Right lobe of liver (tissue), 4 donors: ENCODE measurements around the gene AQP3.

Source experiments
- POLR2A ChIP-seq: fragments of 450-650 bp; IDR thresholded peaks from one replicate; pipeline ENCODE4 v1.6.1; 2017; ENCODE audit warnings: antibody characterized with exemption, mild to moderate bottlenecking
- TF ChIP-seq, protein P1 (sequence below), 4 donors: fragments of 200-600 bp in 3 of 4; fragments of 450-650 bp in 1 of 4; IDR thresholded peaks; one replicate each; pipeline versions ENCODE4 v1.5.1 to v1.8.0; 2016 to 2022; ENCODE audit warnings: antibody characterized with exemption in 4 of 4, mild to moderate bottlenecking in 2 of 4
- donor health status: DM: no; HTN: no; CAD: no.
- donor health status: DM: no; HTN: no; CAD: no.
- donor health status: DM: no; HTN: yes; CAD: no.

DNA sequence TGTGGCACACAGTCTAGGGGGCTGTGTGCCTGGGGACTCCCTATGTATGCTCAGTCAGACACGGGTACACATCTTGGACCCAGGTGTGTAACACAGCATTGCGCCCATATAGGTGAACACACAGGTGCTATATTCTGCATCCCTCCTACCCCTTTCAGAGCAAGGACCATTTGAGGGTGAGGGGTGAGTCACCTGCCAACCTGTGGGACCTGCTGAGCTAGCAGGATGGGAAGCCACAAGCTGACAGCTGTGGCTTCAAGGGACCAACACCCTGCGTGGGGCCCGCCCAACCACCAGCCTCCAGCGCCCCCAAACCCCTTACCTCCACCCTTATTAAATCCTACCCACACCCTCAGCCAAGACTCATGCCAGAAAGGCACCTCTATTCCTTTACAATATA, 30.4 kb downstream of the AQP3 start:
- TF ChIP-seq, protein P1, sequence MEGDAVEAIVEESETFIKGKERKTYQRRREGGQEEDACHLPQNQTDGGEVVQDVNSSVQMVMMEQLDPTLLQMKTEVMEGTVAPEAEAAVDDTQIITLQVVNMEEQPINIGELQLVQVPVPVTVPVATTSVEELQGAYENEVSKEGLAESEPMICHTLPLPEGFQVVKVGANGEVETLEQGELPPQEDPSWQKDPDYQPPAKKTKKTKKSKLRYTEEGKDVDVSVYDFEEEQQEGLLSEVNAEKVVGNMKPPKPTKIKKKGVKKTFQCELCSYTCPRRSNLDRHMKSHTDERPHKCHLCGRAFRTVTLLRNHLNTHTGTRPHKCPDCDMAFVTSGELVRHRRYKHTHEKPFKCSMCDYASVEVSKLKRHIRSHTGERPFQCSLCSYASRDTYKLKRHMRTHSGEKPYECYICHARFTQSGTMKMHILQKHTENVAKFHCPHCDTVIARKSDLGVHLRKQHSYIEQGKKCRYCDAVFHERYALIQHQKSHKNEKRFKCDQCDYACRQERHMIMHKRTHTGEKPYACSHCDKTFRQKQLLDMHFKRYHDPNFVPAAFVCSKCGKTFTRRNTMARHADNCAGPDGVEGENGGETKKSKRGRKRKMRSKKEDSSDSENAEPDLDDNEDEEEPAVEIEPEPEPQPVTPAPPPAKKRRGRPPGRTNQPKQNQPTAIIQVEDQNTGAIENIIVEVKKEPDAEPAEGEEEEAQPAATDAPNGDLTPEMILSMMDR (IDR thresholded peaks at IDR 0.05) = no peak
- TF ChIP-seq POLR2A = no peak
